DMS79 treated with DMSO at 0.1 percent for 48 hours (cell line): Measurements from ENCODE around the gene NVL.
A peak's percentile ranks its signal among the peaks of the same experiment; 100 is the strongest.
"Not testable (repeated sequence)": the region's sequence is repeated elsewhere in the genome, so short reads cannot be mapped to it uniquely, and the experiment has no call there.

ENCODE experiments used
- DNase-seq: peaks from one replicate; lab custom pipeline; 2025; lab: John Stamatoyannopoulos, UW

Gene NVL

DNA sequence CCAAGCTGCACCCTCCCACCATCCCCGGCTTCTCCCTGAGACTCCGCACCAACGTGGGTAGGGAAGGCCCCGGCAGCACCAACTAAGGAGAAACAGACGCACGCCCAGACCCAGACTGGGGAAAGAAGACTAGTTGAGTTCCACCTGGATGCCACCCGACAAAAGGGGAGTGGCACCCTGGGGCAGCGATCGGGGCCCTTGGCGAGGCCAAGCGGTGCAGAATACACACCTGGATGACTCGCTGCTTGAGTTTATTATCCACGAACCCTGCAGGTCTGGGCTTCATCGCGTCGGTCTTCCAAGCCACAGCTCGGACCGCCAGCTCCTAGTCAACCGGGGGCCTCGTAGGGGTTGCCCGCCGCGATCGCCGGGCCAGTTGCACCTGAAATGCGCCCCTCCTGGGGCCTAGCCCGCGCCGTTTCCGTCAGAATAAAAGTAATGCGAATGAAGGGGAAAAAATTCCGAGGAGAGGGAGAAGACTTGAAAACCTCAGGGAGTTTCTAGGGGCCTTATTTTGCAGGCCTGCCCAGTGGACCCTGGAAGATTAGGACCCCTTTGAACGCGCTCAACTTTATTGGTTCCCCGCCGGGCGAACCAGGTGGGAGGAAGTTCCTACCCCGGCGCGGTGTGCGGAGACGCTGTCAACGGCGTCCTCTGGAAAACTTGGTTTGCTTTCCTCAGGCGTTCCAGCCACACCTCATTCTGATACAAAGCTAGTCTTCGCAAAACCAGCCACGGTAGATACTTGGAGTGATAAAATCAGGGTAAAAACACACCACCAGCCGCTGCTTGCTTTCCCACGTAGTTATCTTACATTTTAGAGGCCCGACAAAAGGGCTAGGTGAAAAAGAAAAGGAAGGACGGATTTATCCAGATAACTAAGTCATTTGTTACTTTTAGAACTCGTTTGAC is at the start of gene NVL:
TSS of gene NVL (minus strand) at position 331 of the 912 bp plus-strand sequence. CDS start at position 286, 45 bp downstream.
- DNase-seq = peak; percentile 83

- DNase-seq = no peak
Measured at GRCh38 chr1:224378855-224379631, 49.1 kb upstream of the NVL start.

DNA sequence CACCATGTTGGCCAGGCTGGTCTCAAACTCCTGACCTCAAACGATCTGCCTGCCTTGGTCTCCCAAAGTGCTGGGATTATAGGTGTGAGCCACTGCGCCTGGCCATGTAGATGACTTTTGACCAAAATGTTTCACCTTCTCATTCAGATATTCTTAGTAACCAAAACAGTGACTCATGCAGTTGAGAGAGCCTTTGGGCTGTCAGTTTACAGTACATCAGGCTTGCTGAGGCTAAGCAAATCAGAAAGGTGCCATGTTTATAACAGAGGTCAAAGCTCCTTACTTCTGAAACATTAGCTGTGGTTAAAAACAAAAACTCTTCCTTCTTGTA is 47.7 kb upstream of the NVL start:
- DNase-seq = no peak

DNA sequence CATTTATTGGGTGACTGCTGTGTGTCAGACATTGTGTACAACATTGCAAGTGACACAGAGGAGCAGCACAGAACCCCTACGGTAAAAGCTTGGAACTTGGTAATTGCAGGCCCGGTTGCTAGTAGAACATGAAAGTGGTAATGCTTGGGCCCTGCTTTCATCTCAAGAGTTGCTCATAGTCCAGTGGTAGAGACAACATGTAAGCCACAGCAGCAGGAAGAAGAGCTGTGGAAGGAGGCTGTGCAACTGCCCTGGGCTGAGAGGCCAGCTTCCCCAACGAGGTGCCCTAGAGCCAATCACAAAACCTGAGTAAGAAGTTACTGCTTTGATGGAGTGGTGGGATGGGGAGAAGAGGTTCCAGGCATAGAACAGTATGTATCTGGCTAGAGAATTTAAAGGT is 45.1 kb upstream of the NVL start:
- DNase-seq = no peak

- no peak for DNase-seq
Measured at GRCh38 chr1:224373008-224373590, 43.1 kb upstream of the NVL start.

- DNase-seq = no peak
Measured at GRCh38 chr1:224368409-224368808, 38.4 kb upstream of the NVL start.

DNA sequence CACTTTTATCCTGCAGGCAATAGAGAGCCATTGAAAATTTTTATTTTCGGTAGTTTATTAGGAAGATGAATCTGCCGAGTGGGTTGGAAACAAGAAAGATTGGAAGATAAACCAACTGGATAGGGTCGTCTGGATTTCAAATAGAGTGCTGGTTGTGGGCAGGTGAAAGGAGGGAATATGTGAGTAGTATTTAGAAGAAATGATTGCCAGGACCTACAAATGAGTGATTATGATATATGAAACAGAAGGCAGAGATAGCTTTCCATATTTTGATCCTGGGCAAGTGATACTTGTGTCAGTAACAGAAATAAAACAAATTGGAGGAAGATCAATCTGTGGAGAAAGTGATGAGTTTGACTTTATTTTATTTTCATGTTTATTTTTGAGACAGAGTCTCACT is 29.2 kb upstream of the NVL start:
- DNase-seq = no peak

- no peak for DNase-seq
Measured at GRCh38 chr1:224358237-224358636, 28.3 kb upstream of the NVL start.

GRCh38 chr1:224357626-224358124 is 27.7 kb upstream of the NVL start:
- DNase-seq = no peak

DNA sequence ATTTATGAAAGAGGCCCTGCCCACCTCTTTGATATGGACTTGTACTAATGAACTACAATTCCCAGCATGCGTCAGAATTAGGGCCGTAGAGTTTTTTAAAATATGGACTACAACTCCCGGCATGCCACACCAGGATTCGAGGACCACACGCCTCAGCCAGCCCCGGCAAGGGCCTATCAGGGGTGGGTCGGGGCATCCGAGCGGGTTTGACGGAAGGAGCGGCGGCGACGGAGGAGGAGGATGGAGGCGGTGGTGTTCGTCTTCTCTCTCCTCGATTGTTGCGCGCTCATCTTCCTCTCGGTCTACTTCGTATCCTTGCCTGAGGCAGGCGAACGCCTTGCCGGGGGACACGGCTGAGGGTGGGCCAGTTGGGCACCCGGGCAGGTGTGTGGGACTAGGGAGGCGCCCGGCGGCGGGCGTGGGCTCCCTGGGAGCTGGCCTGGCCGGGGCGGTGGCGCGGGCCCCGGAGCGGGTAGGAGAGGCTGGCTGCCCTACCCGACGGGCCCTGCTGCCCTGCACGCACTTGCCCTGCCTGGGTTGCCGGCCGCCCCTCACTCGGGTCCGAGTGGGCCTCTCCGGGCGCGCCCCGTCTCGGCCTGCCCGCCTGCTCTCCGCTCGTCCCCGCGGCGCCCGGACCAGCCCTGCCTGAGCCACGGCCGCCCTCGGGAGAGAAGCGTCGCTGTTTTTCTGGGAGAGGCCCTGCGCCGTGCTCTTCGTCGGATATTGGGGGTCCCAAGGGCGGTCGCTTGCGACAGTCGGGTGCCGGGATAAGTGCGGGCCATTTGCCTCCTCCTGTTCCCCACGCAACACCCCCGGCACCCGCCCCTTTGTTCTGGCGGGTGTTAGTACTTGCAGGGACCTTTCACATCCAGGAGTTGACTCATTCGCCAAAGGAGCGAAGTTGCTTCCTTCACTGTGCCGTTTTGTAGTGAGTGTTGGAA is 27.0 kb upstream of the NVL start, which contains the start of gene CNIH4:
TSS of gene CNIH4 (plus strand) at position 195 of the 941 bp plus-strand sequence. CDS start at position 241, 46 bp downstream.
- DNase-seq = peak; percentile 92

DNA sequence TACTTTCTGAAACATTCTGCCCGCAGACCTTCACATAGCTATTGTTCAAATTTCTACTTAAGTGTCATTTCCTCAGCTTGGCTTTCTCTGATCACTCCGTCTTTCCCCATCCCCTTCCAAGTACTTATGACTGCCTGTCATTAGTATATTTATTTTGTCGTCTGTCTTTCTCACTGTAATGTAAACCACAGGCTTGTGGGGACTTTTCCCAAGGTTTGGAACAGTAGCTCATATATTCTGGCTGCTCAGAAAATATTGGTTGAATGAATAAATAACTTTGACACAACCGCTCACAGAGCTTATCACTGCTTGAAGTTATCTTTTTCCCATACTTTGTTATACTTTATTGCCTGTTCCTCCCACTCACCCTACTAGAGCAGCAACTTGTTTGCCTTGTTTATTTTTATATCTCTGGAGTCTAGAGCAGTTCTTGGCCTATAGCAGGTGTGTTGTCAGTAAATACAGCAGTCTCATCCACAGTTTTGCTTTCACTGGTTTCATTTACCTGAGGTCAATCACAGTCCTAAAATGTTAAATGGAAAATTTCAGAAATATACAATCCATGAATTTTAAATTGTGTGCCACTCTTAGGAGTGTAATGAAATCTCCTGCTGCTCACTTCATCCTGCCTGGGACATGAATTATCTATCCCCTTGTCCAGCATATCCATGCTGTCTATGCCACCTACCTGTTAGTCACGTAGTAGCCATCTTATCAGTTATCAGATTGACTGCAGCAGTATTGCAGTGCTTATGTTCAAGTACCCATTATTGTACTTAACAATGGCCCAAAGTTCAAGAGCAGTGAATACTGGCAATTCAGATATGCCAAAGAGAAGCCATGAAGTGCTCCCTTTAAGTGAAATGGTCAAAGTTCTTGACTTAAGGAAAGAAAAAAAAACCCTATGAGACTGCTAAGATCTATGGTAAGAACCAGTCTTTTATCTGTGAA is 24.3 kb upstream of the NVL start:
- no peak for DNase-seq

GRCh38 chr1:224352436-224353085 is 22.6 kb upstream of the NVL start:
- not testable (repeated sequence) for DNase-seq

- DNase-seq = not testable (repeated sequence)
Measured at GRCh38 chr1:224349716-224350115, 19.7 kb upstream of the NVL start.

GRCh38 chr1:224348137-224348536 is 18.2 kb upstream of the NVL start:
- DNase-seq = no peak

DNA sequence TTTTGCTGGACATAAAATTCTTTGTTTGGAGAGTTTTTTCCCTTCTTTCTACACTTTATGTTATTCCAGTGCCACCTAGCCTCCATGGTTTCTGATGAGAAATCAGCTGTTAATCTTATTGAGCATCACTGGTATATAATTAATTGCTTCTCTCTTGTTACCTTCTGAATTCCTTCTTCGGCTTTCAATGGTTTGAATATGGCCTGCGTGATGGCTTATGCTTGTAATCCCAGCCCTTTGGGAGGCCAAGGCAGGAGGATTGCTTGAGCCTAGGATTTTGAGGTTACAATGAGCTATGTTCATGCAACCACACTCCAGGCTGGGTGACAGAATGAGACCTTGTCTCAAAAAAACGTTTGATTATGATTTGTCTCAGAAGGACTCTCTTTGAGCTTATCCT is 13.7 kb upstream of the NVL start:
- no peak for DNase-seq

- not testable (repeated sequence) for DNase-seq
Measured at GRCh38 chr1:224340453-224341384, 10.7 kb upstream of the NVL start.

DNA sequence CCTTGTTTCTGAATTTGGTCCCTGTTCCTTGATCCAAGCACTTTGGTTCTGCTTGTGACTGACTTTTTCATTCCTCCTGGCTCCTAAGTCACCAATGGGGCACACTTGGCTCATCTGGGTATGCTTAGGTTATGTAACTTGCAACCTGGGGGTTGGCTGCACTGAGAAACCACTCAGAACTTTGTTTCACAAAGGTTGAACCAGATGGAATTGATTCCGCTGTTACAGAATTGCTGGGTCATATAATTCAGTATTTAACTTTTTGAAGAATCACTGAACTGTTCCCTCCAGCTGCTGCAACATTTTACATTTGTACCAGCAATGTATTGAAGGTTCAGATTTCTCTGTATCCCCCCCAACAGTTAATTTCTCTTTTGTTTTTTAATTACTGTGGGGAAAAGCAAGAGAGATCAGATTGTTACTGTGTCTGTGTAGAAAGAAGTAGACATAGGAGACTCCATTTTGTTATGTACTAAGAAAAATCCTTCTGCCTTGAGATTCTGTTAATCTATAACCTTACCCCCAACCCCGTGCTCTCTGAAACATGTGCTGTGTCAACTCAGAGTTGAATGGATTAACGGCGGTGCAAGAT is 9.6 kb upstream of the NVL start:
- no peak for DNase-seq
